Endodermal cell (in vitro differentiated cells): Measurements from ENCODE around the gene S100PBP. TPM values are rescaled to one million over a fixed set of nuclear protein-coding genes. Genes with fewer than 3 reads are reported as not detected.
"Not testable (repeated sequence)": the region's sequence is repeated elsewhere in the genome, so short reads cannot be mapped to it uniquely, and the experiment has no call there.

Source experiments
- DNase-seq: peaks from one replicate; pipeline ENCODE4 v3.0.0-alpha.2; 2017
- H3K27ac ChIP-seq: 2 replicates; pipeline ENCODE4 v1.5.1; 2013; ENCODE audit warnings: mild to moderate bottlenecking, low read depth, low read length, moderate library complexity
- H3K27me3 ChIP-seq: 2 replicates; pipeline ENCODE4 v1.6.1; 2013; ENCODE audit warnings: mild to moderate bottlenecking, low read length, moderate library complexity; ENCODE audit not compliant: insufficient read depth, control insufficient read depth, poor library complexity, severe bottlenecking
- H3K36me3 ChIP-seq: 2 replicates; pipeline ENCODE4 v1.7.0; 2013; ENCODE audit warnings: mild to moderate bottlenecking, low read length, moderate library complexity; ENCODE audit not compliant: control insufficient read depth, insufficient read depth
- H3K4me1 ChIP-seq: one replicate; pipeline ENCODE4 v1.7.0; 2013; ENCODE audit warnings: low read length; ENCODE audit not compliant: control insufficient read depth, insufficient read depth
- H3K4me3 ChIP-seq: 2 replicates; pipeline ENCODE4 v1.5.1; 2013; ENCODE audit warnings: mild to moderate bottlenecking, low read length, moderate library complexity
- H3K9ac ChIP-seq: 2 replicates; pipeline ENCODE4 v1.6.1; 2013; ENCODE audit warnings: mild to moderate bottlenecking, low read length, moderate library complexity; ENCODE audit not compliant: poor library complexity, severe bottlenecking; ENCODE audit errors: extremely low read depth
- H3K9me3 ChIP-seq: 2 replicates; pipeline ENCODE4 v1.6.1; 2013; ENCODE audit warnings: mild to moderate bottlenecking, low read length, moderate library complexity; ENCODE audit not compliant: control insufficient read depth
- H3K27ac Mint-ChIP-seq: 2 replicates; pipeline ENCODE4 v1.8.0; 2020; ENCODE audit warnings: mixed read lengths
- H3K27me3 Mint-ChIP-seq: 2 replicates; pipeline ENCODE4 v1.8.0; 2021; ENCODE audit warnings: mild to moderate bottlenecking, mixed read lengths; ENCODE audit not compliant: insufficient read depth
- H3K36me3 Mint-ChIP-seq: 2 replicates; pipeline ENCODE4 v1.8.0; 2020; ENCODE audit warnings: low read depth, mixed read lengths
- H3K4me1 Mint-ChIP-seq: 2 replicates; pipeline ENCODE4 v1.8.0; 2020; ENCODE audit warnings: mixed read lengths
- H3K4me3 Mint-ChIP-seq: 2 replicates; pipeline ENCODE4 v1.8.0; 2020; ENCODE audit warnings: mild to moderate bottlenecking, moderate library complexity, mixed read lengths
- H3K9me3 Mint-ChIP-seq: 2 replicates; pipeline ENCODE4 v1.8.0; 2020; ENCODE audit warnings: mild to moderate bottlenecking, mixed read lengths
- CTCF ChIP-seq: fragments of 200-600 bp; sonication (generic); conservative IDR thresholded peaks from 2 replicates; pipeline ENCODE4 v1.5.0; 2021; ENCODE audit warnings: antibody characterized with exemption, mild to moderate bottlenecking
- WGBS, 2 experiments: methylation state at CpG; one replicate each; pipeline versions ENCODE4 v1.1.5 to v1.1.7; 2013; ENCODE audit warnings: missing lambda C conversion rate in 2 of 2, mixed read lengths in 1 of 2; ENCODE audit not compliant: insufficient coverage in 1 of 2, insufficient read length in 1 of 2; 5-methylcytosine and 5-hydroxymethylcytosine counted together
- total RNA-seq, 2 donors: library from RNA; stranded (reverse); fragmentation: NEBNext Ultra II Directional in 1 of 2; extraction: Animal tissue kit (Norgen Biotek cat#: 25700) in 1 of 2; gene quantifications; 2 replicates in 1 of 2; 3 replicates in 1 of 2; pipeline ENCODE4 v1.2.1, GENCODE V29; 2021

The S100PBP gene
- total RNA-seq, 2 donors from 2014 or later: 91.4 to 112 TPM

- Mint-ChIP-seq H3K27ac (no peak overlapping the region), H3K36me3 (peaks cover 73% of the 10 kb centered on the region), H3K27me3 (no peaks in the 10 kb centered on the region), H3K9me3 (peaks cover 29% of the 10 kb centered on the region), H3K4me1 (peaks cover 5% of the 10 kb centered on the region), H3K4me3 (no peak overlapping the region)
- peaks cover 25% of the 10 kb centered on the region for H3K9me3 ChIP-seq
- WGBS, 2 experiments: 96 to 97% methylated on average over 9 of the region's 9 CpGs
- no peaks in the 10 kb centered on the region for H3K27me3 ChIP-seq
- no peak overlapping the region for H3K4me3 ChIP-seq
- no peak for DNase-seq
- no peak overlapping the region for H3K9ac ChIP-seq
- no peaks in the 10 kb centered on the region for H3K4me1 ChIP-seq
- no peak overlapping the region for H3K27ac ChIP-seq
- no peak for TF ChIP-seq CTCF
- peaks cover 78% of the 10 kb centered on the region for H3K36me3 ChIP-seq
These were observed 16.2 kb upstream of the S100PBP start for GRCh38 chr1:32801096-32801715.

GRCh38 chr1:32804460-32804859 lies 13.0 kb upstream of the S100PBP start:
- peaks cover 81% of the 10 kb centered on the region for H3K36me3 ChIP-seq
- H3K36me3 Mint-ChIP-seq: peaks cover 83% of the 10 kb centered on the region
- 94 to 95% methylated on average over 19 to 27 of the region's 30 CpGs for WGBS, 2 experiments

GRCh38 chr1:32806290-32806689 lies 11.2 kb upstream of the S100PBP start:
- Histone ChIP-seq H3K27me3 (no peaks in the 10 kb centered on the region), H3K9me3 (peaks cover 54% of the 10 kb centered on the region), H3K4me1 (no peaks in the 10 kb centered on the region), H3K4me3 (peak overlapping the region; percentile 1), H3K36me3 (peaks cover 80% of the 10 kb centered on the region), H3K9ac (no peak overlapping the region), H3K27ac (no peak overlapping the region)
- Mint-ChIP-seq H3K4me1 (peaks cover 14% of the 10 kb centered on the region), H3K27ac (no peak overlapping the region), H3K36me3 (peaks cover 90% of the 10 kb centered on the region), H3K4me3 (no peak overlapping the region), H3K27me3 (no peaks in the 10 kb centered on the region), H3K9me3 (peaks cover 33% of the 10 kb centered on the region)
- TF ChIP-seq CTCF: no peak
- 94 to 98% methylated on average over 4 to 6 of the region's 6 CpGs for WGBS, 2 experiments
- no peak for DNase-seq

More at GRCh38 chr1:32804460-32804859, 13.0 kb upstream of the S100PBP start:
- H3K27me3 Mint-ChIP-seq, DNase-seq, H3K27ac Mint-ChIP-seq, H3K27me3 ChIP-seq, H3K4me1 ChIP-seq, H3K9ac ChIP-seq, H3K4me3 Mint-ChIP-seq, H3K27ac ChIP-seq, H3K4me3 ChIP-seq, H3K4me1 Mint-ChIP-seq: not testable (repeated sequence)
- H3K9me3 ChIP-seq: peaks cover 52% of the 10 kb centered on the region
- peaks cover 33% of the 10 kb centered on the region for H3K9me3 Mint-ChIP-seq
